Measurements from ENCODE around the gene HECTD4.
"Not testable (repeated sequence)": the region's sequence is repeated elsewhere in the genome, so short reads cannot be mapped to it uniquely, and the experiment has no call there.

Gene HECTD4

DNA sequence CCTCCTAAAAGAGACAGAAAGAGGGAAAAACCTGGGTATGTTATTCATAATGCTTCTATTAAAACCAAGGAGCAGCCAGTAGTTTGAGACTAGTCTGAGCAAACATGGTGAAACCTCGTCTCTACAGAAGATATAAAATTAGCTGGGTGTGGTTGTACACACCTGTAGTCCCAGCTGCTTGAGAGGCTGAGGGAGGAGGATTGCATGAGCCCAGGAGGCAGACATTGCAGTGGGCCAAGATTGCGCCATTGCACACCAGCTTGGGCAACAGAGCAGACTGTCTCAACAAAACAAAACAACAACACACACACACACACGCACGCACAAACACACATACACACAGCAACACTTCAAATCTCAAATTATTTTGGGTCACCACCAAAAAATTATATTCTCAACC lies 27.8 kb downstream of the HECTD4 start:
- no peak for DNase-seq (ENCODE audit: low read depth in 2 of 2)

GRCh38 chr12:112353393-112353792 lies 28.8 kb downstream of the HECTD4 start:
- no peak for DNase-seq (ENCODE audit: low read depth in 2 of 2)

DNA sequence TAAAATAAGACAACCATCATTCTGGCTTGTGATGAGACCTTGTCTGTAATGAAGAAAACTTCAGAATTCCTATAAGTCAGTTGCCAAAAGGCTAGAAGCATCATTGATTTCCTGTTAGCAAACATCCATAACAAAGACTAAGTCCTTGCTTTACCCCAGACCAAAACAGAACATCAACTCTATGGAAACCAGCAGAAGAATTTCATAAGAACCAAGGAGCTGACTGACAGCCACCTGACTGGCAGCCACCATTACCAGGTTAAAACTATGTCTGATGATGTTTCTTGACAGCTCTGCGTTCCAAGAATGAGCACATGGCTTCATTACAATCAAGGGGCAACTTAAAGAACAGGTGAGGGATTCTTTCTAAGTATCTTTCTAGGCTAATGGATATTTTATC lies 29.3 kb downstream of the HECTD4 start:
- no peak for DNase-seq (ENCODE audit: low read depth in 2 of 2)

- DNase-seq (ENCODE audit: low read depth in 2 of 2), result no peak
Measured at GRCh38 chr12:112350593-112351592, 31.3 kb downstream of the HECTD4 start.

DNA sequence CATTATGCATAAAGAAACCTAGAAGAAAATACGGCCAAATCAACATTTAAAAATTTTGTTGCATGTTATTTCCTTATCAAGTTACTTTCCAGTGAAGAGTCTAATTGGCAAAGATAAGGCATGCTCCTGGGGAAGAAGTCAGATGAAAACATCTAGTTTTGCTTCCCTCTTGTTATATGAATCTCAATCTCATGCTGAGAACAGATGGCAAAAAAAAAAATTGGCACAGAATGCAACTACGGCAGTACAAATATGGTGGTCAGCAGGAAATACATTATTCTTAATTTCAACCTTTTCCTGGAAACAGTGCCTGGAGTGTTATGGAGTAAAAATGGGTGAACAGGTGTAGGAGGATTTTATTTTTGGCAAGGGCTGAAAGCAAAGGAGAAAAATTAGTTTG lies 32.8 kb downstream of the HECTD4 start:
- no peak for DNase-seq (ENCODE audit: low read depth in 2 of 2)

DNA sequence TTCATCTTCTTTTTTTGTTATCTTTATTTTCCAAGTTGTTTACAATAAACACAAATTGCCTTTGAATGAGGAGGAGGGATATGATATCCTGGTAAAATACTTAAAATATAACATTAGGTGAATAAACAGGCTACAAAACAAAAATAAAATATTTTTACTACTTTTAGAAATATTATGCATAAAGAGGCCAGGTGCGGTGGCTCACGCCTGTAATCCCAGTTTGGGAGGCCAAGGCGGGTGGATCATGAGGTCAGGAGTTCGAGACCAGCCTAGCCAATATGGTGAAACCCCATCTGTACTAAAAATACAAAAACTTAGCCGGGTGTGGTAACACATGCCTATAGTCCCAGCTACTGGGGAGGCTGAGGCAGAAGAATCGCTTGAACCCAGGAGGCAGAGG lies 33.3 kb downstream of the HECTD4 start:
- DNase-seq (ENCODE audit: low read depth in 2 of 2), result not testable (repeated sequence)

- DNase-seq (ENCODE audit: low read depth in 2 of 2), result peak; percentile 60 to 69
Measured at GRCh38 chr12:112347581-112347982, 34.6 kb downstream of the HECTD4 start.

GRCh38 chr12:112346194-112346593 lies 36.0 kb downstream of the HECTD4 start:
- no peak for DNase-seq (ENCODE audit: low read depth in 2 of 2)

DNA sequence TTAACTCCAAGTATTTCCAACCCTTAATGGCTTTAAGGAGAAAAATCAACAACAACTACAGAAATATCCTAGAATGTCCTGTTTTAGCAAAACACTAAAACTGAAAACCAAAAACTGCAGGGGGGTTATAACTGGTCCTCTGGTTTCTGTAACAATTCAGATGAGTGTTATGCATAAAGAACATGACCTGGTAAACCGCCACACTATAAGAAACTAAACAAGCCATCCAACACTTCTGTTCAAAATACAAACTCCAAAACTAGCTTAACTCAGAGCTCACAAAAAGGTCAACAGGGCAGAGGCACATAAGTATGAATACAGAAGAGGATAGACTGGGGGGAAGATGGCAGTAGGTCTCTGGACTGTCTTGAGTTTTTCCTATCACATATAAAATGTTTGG lies 38.0 kb downstream of the HECTD4 start:
- DNase-seq (ENCODE audit: low read depth in 2 of 2), result no peak

DNA sequence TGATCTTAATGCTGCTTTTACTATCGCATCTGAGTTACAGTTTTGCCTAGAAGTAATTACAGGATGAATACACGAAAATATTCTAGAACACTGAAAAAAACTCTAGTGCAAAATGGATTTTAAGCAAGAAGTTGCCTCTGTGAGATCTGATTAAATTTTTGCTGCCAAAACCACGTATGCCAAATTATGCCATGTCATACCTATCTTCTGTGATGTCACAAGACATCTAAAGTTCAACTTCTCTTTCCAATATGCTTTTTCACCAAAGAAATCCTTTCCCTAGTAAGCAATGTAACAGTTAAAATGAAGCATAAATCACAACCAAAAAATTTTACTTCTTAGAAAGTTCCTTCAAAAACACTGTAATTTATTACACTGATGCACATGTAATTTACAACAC lies 39.6 kb downstream of the HECTD4 start:
- no peak for DNase-seq (ENCODE audit: low read depth in 2 of 2)

DNA sequence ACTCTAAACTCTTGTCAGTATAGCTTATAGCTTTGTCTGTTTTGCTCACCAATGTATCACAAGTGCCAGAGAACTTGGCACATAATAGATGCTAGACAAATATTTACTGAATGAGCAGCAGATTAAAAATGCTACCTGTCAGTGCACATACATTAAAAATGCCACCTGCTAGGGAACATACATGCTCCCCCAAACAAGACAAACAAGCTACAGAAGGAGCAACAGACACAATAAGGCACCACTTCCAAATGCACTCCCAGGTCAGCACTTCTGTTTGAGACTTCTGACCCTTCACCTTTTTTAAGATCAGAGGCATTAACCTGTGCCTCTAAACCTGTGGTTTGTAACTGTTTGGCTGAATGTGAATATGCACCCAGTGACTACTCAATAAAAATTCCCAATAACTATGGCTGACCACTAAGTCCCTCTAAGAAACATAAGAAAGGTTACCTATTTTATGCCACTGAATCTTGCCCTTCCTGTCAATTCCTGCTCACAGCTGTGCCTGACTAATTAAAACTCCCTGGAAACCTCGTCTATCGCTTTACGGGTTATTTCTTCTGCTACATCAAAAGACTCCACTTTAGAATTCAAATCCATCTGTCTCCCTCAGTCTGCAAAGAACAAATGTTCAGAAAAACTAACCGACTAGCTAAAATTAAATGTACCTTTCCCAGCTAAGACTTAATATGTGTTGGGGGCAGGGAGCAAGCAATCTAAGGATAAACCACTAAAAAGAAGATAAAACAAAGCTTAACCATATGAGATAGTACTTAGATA lies 41.0 kb downstream of the HECTD4 start:
- DNase-seq (ENCODE audit: low read depth in 2 of 2), result no peak

DNA sequence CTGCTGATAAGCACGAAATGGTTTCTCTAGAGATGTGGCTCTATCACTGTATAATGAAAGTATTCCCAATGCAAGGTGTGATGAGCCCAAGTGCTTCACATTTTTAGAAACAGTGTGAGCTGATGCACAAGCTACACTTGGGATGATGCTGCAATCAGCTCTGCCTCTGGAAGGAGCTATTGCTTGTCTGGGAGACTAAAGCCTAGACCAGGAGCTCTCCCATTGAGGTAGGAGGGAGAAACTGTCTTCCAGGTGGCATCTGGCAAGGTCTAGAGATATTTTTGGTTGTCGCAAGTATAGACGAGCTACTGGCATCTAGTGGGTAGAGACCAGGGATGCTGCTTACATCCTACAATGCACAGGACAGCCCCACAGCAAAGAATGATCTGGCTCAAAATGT lies 42.0 kb downstream of the HECTD4 start:
- no peak for DNase-seq (ENCODE audit: low read depth in 2 of 2)

GRCh38 chr12:112334999-112335398 lies 47.2 kb downstream of the HECTD4 start:
- DNase-seq (ENCODE audit: low read depth in 2 of 2), result not testable (repeated sequence)

DNA sequence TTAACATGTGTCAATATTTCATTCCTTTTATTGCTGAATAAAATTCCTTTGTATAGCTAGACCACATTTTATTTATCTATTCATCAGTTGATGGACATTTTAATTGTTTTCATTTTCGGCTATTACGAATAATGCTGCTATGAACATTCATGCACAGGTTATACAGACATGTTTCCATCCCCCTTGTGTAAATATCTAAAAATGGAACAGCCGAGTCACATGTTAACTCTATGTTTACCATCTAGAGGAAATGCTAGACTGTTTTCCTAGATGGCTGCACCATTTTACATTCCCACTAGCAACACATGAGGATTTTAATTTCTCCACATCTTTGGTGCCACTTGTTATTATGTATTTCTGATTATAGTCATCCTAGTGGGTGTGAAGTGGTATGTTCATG lies 49.2 kb downstream of the HECTD4 start:
- no peak for DNase-seq (ENCODE audit: low read depth in 2 of 2)

GRCh38 chr12:112331886-112332285 lies 50.3 kb downstream of the HECTD4 start:
- no peak for DNase-seq (ENCODE audit: low read depth in 2 of 2)

GRCh38 chr12:112330706-112331105 lies 51.5 kb downstream of the HECTD4 start:
- no peak for DNase-seq (ENCODE audit: low read depth in 2 of 2)

DNA sequence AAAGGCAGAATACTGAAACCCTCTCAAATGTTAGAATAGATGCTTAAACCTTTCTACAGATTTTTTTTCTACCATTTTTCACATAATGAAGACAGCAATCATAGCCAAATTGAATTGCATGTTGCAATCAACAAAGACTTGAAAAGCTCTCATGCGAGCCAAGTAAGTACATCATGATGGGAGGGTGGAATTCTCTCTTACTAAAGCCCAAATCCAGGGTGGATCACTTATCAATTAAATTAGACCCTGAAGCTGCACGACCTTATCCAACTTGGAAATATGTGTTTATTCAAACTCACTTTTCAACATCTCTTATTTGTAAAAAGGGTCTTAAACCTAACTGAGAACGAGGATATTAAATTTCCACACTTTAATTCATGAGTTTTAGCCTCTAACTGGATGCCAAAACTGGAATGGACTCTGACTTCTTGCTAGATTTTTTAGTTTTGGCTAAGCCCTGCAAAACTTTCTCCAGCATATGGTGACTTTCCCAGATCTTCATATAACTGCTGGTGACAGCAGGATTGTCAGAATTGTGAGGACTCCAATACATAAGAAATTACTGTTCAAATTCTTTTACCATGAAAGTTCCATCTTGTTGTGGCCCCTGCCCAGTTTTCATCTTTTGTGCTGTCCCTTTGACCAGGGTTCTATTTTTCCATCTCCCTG lies 53.6 kb downstream of the HECTD4 start:
- DNase-seq (ENCODE audit: low read depth in 2 of 2), result no peak

DNA sequence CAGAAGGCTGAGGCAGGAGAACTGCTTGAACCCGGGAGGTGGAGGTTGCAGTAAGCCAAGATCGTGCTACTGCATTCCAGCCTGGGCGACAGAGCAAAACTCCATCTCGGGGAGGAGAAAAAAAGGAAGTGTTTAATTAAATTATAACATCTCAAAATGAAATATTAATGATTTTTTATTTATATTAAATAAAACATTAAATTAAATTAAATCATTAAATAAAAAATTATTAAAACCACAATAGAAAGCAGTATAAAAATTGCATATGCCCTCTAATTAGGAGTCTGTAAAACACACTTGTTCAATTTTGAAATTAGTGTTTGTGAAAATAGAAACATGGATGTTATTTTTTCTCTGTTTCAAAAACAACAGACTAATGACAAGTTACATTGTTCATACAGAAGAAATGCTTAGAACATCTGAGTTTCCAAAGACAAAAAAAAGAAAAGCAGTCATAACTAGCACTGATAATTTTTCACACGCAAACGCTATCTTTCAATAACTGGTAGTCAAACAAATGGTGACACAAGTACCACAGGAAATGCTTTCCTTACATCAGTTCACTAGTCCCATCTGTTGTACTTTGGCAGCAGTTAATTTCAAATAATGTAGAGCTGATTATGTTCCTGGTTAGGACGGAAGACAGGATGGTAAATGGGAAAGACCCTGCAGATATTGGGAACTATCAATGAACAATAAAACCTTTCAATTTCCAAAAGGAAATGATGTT lies 54.9 kb downstream of the HECTD4 start:
- DNase-seq (ENCODE audit: low read depth in 2 of 2), result no peak

GRCh38 chr12:112325622-112326207 lies 56.5 kb downstream of the HECTD4 start:
- DNase-seq (ENCODE audit: low read depth in 2 of 2), result no peak

DNA sequence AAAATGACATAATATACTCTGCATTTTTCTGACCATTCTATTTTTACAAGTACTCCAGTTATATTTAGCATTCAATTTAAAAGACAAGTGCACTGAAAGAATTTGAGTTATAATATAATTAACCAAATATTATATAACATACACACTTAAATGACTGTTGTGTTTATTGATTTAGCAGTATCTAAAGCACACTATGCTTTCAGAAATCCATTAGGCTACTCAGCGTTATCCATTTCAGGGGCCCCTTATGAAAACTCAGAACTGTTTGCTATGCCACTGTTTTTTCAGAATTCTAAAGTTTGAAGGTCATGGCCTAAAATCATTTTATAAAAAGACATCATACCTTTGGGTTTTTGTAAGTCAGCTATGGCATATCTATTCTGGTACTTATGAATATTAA lies 57.1 kb downstream of the HECTD4 start:
- no peak for DNase-seq (ENCODE audit: low read depth in 2 of 2)

DNA sequence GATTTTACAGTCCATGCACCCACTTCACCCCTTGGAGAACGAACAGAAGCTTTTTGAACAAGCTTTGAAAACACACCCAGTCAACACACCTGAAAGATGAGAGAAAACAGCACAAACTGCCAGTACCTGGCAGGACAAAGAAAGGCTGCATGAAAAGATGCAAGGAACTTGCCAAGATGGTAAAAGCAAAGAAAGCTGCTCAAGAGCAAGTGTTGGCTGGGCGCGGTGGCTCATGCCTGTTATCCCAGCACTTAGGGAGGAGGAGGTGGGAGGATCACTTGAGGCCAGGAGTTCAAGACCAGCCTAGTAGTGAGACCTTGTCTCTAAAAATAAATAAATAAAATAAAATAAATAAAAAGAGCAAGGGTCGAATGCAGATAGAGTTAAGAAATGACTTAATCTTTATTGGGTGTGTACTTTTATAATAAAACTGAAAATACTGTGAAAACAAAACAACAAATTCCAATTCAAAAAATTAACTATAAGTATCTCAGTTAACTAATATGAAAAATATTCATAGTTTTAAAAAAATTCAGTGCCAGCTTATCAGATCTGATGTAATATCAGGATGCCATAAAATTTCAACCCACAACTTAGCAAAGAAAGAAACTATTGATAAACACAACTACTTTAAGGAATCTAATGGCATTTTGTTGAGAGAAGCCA lies 59.2 kb downstream of the HECTD4 start:
- no peak for DNase-seq (ENCODE audit: low read depth in 2 of 2)
